Measurements from ENCODE around the gene IGF2.

Gene IGF2

GRCh38 chr11:2108675-2109491, 30.3 kb downstream of the IGF2 start:
- TF ChIP-seq CTCF (IDR thresholded peaks at IDR 0.05; ENCODE audit: control insufficient read depth, insufficient read depth, low read depth, low read length, missing control alignments) = no peak

GRCh38 chr11:2107941-2108630, 31.1 kb downstream of the IGF2 start:
- no peak for TF ChIP-seq CTCF (IDR thresholded peaks at IDR 0.05; ENCODE audit: control insufficient read depth, insufficient read depth, low read depth, low read length, missing control alignments)
- no peak overlapping the region for H3K4me3 ChIP-seq (ENCODE audit: control insufficient read depth, low read depth, low read length)
- DNase-seq (ENCODE audit: low read depth) = no peak

More at GRCh38 chr11:2108675-2109491, 30.3 kb downstream of the IGF2 start:
- no peak for DNase-seq (ENCODE audit: low read depth)
- H3K4me3 ChIP-seq (ENCODE audit: control insufficient read depth, low read depth, low read length) = no peak overlapping the region

- TF ChIP-seq CTCF (IDR thresholded peaks at IDR 0.05; ENCODE audit: control insufficient read depth, insufficient read depth, low read depth, low read length, missing control alignments) = no peak
- no peak overlapping the region for H3K4me3 ChIP-seq (ENCODE audit: control insufficient read depth, low read depth, low read length)
- DNase-seq (ENCODE audit: low read depth) = no peak
Observed at GRCh38 chr11:2107521-2107920, 31.7 kb downstream of the IGF2 start.

GRCh38 chr11:2106583-2107209, 32.5 kb downstream of the IGF2 start:
- no peak for TF ChIP-seq CTCF (IDR thresholded peaks at IDR 0.05; ENCODE audit: control insufficient read depth, insufficient read depth, low read depth, low read length, missing control alignments)
- H3K4me3 ChIP-seq (ENCODE audit: control insufficient read depth, low read depth, low read length) = no peak overlapping the region
- no peak for DNase-seq (ENCODE audit: low read depth)

- no peak for TF ChIP-seq CTCF (IDR thresholded peaks at IDR 0.05; ENCODE audit: control insufficient read depth, insufficient read depth, low read depth, low read length, missing control alignments)
- H3K4me3 ChIP-seq (ENCODE audit: control insufficient read depth, low read depth, low read length) = no peak overlapping the region
- DNase-seq (ENCODE audit: low read depth) = no peak
Observed at GRCh38 chr11:2105511-2105910, 33.7 kb downstream of the IGF2 start.

GRCh38 chr11:2104524-2105440, 34.4 kb downstream of the IGF2 start:
- DNase-seq (ENCODE audit: low read depth) = no peak
- no peak overlapping the region for H3K4me3 ChIP-seq (ENCODE audit: control insufficient read depth, low read depth, low read length)
- TF ChIP-seq CTCF (IDR thresholded peaks at IDR 0.05; ENCODE audit: control insufficient read depth, insufficient read depth, low read depth, low read length, missing control alignments) = no peak

Measured in AG09309 (cell line).